ENCODE measurements around the gene EIF2B2.

DNA sequence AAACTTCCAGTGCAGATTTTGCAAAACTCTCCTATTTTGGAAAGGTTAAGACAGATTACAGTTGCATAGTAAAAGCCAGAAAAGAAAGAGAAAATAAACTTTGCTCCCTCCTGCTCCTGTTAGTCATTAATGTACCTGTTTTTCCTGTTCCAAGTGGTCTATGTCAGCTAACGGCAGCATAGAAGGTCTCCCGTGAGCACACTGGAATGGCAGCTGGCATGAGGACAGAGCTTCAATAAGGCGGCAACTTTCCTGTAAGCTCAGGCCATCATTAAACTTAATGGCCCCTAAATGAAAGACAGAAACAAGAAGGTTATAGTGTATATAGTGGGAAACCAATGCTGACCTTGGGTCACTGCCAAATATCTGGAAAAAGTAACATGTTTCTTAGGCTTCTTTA, 16.0 kb downstream of the EIF2B2 start:
- no peak for TF ChIP-seq SUZ12 (IDR thresholded peaks at IDR 0.05; ENCODE audit: extremely low read depth, insufficient read depth, insufficient read length)
- TF ChIP-seq ZNF274 (IDR thresholded peaks at IDR 0.05; ENCODE audit: low read depth, low read length), result no peak

Data from NT2/D1 (cell line).